Left forelimb (tissue), 1 donor: Measurements from ENCODE around the gene CCND2.

Experiments
- DNase-seq: peaks from one replicate; pipeline ENCODE4 v3.0.0-alpha.2; 2018; ENCODE audit warnings: low spot score

Gene CCND2

GRCh38 chr12:4256043-4256826, 17.3 kb upstream of the CCND2 start:
- no peak for DNase-seq

GRCh38 chr12:4257442-4257841, 16.1 kb upstream of the CCND2 start:
- DNase-seq = no peak

- no peak for DNase-seq
Measured at GRCh38 chr12:4259099-4259498, 14.5 kb upstream of the CCND2 start.

- no peak for DNase-seq
Measured at GRCh38 chr12:4261655-4262054, 11.9 kb upstream of the CCND2 start.

- no peak for DNase-seq
Measured at GRCh38 chr12:4265280-4265679, 8.3 kb upstream of the CCND2 start.

- DNase-seq = no peak
Measured at GRCh38 chr12:4266990-4267389, 6.6 kb upstream of the CCND2 start.

GRCh38 chr12:4267704-4268328, 5.7 kb upstream of the CCND2 start:
- DNase-seq = no peak

- DNase-seq = peak; percentile 80
Measured at GRCh38 chr12:4268329-4269181, 5.0 kb upstream of the CCND2 start.

GRCh38 chr12:4269279-4269991, 4.1 kb upstream of the CCND2 start:
- peak; percentile 95 for DNase-seq

GRCh38 chr12:4270016-4270830, 3.3 kb upstream of the CCND2 start:
- DNase-seq = no peak

GRCh38 chr12:4270831-4271716, 2.5 kb upstream of the CCND2 start:
- peak; percentile 86 for DNase-seq

GRCh38 chr12:4271717-4272423, 1.7 kb upstream of the CCND2 start:
- peak; percentile 91 for DNase-seq

GRCh38 chr12:4272424-4273272, 914 bp upstream of the CCND2 start:
- DNase-seq = peak; percentile 83

GRCh38 chr12:4273273-4273651, 300 bp upstream of the CCND2 start:
- peak; percentile 55 for DNase-seq

- DNase-seq = peak; percentile 76
Measured at GRCh38 chr12:4274396-4275015, 944 bp downstream of the CCND2 start.

- peak; percentile 70 for DNase-seq
Measured at GRCh38 chr12:4275016-4275869, 1.7 kb downstream of the CCND2 start.

GRCh38 chr12:4275870-4276301, 2.3 kb downstream of the CCND2 start:
- DNase-seq = no peak
